IMR-90 (cell line): Measurements from ENCODE around the gene KRTAP12-1.

Source experiments
- BHLHE40 ChIP-seq: fragments of 150-350 bp; IDR thresholded peaks from 2 replicates; pipeline ENCODE4 v1.6.1; 2016; ENCODE audit warnings: mild to moderate bottlenecking, low read depth, low read length
- CEBPB ChIP-seq: IDR thresholded peaks from 2 replicates; pipeline ENCODE4 v1.6.1; 2012; ENCODE audit warnings: low read depth, low read length, improper control_type of control experiment
- CHD1 ChIP-seq: IDR thresholded peaks from 2 replicates; pipeline ENCODE4 v1.6.1; 2012; ENCODE audit warnings: low read depth, low read length, improper control_type of control experiment
- ELK1 ChIP-seq: fragments of 150-350 bp; IDR thresholded peaks from 2 replicates; pipeline ENCODE4 v1.6.1; 2016; ENCODE audit warnings: low read depth, mild to moderate bottlenecking, low read length, moderate library complexity, borderline replicate concordance
- FOS ChIP-seq: fragments of 150-350 bp; IDR thresholded peaks from 2 replicates; pipeline ENCODE4 v1.6.1; 2016; ENCODE audit warnings: low read depth, low read length
- MAFK ChIP-seq: IDR thresholded peaks from 2 replicates; pipeline ENCODE4 v1.6.1; 2012; ENCODE audit warnings: low read depth, low read length, improper control_type of control experiment
- MXI1 ChIP-seq: IDR thresholded peaks from 2 replicates; pipeline ENCODE4 v1.6.1; 2012; ENCODE audit warnings: low read depth, mild to moderate bottlenecking, low read length, moderate library complexity, borderline replicate concordance
- POLR2A ChIP-seq: IDR thresholded peaks from 2 replicates; pipeline ENCODE4 v1.6.1; 2012; ENCODE audit warnings: mild to moderate bottlenecking, low read depth, low read length
- RAD21 ChIP-seq: IDR thresholded peaks from 2 replicates; pipeline ENCODE4 v1.6.1; 2012; ENCODE audit warnings: low read length, improper control_type of control experiment
- RCOR1 ChIP-seq: IDR thresholded peaks from 2 replicates; pipeline ENCODE4 v1.6.1; 2012; ENCODE audit warnings: mild to moderate bottlenecking, low read length, improper control_type of control experiment; ENCODE audit not compliant: insufficient replicate concordance
- RFX5 ChIP-seq: IDR thresholded peaks from 2 replicates; pipeline ENCODE4 v1.8.0; 2012; ENCODE audit warnings: low read depth, mild to moderate bottlenecking, low read length, moderate library complexity
- SMC3 ChIP-seq: fragments of 150-350 bp; IDR thresholded peaks from 2 replicates; pipeline ENCODE4 v1.6.1; 2016; ENCODE audit warnings: low read depth, mild to moderate bottlenecking, antibody characterized with exemption, low read length, moderate library complexity
- TF ChIP-seq, protein P1 (sequence below): conservative IDR thresholded peaks from 2 replicates; pipeline ENCODE4 v1.5.1; 2012; ENCODE audit warnings: mild to moderate bottlenecking, low read depth, low read length, improper control_type of control experiment
- TF ChIP-seq, protein P2 (sequence below): fragments of 150-350 bp; IDR thresholded peaks from 2 replicates; pipeline ENCODE4 v1.6.1; 2017; ENCODE audit warnings: mild to moderate bottlenecking, antibody characterized with exemption, low read length, low read depth

DNA sequence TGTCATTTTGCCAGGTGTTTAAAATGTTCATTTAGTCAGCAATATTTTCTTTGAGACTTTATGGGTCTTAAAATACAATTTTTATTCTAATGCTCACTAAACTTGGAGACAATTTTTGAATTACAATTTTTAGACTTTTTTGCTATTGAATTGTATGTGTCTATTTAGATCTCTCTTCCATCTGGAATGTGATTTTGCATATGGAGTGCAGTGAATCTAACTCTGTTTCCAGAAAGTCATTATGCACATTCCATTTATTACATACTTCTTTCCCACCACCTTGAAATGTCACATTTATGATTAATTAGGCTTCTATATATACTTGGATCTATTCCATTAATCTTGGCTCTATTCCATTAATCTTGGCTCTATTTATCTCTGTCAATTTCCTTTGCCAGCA is 35.0 kb upstream of the KRTAP12-1 start:
- TF ChIP-seq, protein P1, sequence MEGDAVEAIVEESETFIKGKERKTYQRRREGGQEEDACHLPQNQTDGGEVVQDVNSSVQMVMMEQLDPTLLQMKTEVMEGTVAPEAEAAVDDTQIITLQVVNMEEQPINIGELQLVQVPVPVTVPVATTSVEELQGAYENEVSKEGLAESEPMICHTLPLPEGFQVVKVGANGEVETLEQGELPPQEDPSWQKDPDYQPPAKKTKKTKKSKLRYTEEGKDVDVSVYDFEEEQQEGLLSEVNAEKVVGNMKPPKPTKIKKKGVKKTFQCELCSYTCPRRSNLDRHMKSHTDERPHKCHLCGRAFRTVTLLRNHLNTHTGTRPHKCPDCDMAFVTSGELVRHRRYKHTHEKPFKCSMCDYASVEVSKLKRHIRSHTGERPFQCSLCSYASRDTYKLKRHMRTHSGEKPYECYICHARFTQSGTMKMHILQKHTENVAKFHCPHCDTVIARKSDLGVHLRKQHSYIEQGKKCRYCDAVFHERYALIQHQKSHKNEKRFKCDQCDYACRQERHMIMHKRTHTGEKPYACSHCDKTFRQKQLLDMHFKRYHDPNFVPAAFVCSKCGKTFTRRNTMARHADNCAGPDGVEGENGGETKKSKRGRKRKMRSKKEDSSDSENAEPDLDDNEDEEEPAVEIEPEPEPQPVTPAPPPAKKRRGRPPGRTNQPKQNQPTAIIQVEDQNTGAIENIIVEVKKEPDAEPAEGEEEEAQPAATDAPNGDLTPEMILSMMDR, result no peak
- no peak for TF ChIP-seq RCOR1
- no peak for TF ChIP-seq CHD1
- TF ChIP-seq RAD21, result no peak
- TF ChIP-seq POLR2A, result no peak
- no peak for TF ChIP-seq BHLHE40
- TF ChIP-seq, protein P2, sequence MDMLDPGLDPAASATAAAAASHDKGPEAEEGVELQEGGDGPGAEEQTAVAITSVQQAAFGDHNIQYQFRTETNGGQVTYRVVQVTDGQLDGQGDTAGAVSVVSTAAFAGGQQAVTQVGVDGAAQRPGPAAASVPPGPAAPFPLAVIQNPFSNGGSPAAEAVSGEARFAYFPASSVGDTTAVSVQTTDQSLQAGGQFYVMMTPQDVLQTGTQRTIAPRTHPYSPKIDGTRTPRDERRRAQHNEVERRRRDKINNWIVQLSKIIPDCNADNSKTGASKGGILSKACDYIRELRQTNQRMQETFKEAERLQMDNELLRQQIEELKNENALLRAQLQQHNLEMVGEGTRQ, result no peak
- no peak for TF ChIP-seq MXI1
- no peak for TF ChIP-seq ELK1
- TF ChIP-seq RFX5, result no peak
- no peak for TF ChIP-seq CEBPB
- no peak for TF ChIP-seq SMC3
- no peak for TF ChIP-seq MAFK
- TF ChIP-seq FOS, result no peak
